Posterior vena cava (tissue), 2 donors: ENCODE measurements around the gene BACH2. TPM values are rescaled to one million over a fixed set of nuclear protein-coding genes. Genes with fewer than 3 reads are reported as not detected.
"Not testable (repeated sequence)": the region's sequence is repeated elsewhere in the genome, so short reads cannot be mapped to it uniquely, and the experiment has no call there.

Source experiments
- DNase-seq: peaks from one replicate; pipeline ENCODE4 v3.0.0-alpha.2; 2020; ENCODE audit warnings: low spot score
- intact Hi-C, 2 donors: fragments of 100-400 bp; cut with DNase I; formaldehyde crosslinking; loops; one replicate each; pipeline versions ENCODE4 v1.14.1 to v1.14.2; 2022 to 2023
- total RNA-seq, 2 donors: library from RNA; stranded (reverse); fragmentation: NEBNext Ultra II Directional; extraction: Animal tissue kit (Norgen Biotek cat#: 25700); gene quantifications; one replicate each; pipeline ENCODE4 v1.2.1, GENCODE V29; 2021
- donor health status: DM: yes; HTN: yes; CAD: no.
- donor health status: DM: yes; HTN: yes; CAD: no.

Gene BACH2
- total RNA-seq, 2 donors from 2014 or later: 3.9 to 4.5 TPM

DNA sequence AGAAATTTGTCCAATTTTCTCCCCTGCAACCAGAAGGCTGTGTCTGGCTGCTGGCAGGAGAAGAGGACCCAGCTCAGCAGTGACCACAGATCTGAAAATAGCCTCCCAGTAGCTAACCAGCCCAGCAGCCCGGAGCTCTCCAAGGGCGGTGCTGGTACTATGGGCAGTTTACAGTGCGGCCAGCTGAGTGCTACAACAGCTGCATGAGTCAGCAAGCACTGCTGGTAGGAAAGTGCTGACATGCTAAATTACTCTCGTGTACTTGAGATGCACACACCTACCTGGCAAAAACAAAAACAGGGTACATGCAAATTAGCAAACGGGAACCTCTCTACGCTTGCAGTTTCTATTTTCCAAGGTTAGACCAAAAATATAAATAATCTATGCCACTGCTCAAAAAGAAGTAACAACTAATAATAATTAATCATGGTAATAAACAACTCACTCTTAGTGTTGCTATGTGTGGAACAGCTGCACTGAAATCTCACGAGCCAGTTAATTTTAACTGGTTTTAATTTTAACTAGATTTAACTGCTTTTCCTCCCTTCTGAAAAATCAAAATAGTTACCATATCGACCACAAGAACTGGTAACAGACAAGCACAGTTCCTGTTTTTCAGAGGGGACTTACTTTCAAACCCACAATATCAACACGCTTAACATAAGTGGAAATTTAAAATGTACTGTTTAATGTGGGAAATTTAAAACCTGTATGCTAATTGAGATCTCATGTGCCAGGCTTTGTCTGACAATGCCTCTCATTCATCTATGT is 10.8 kb downstream of the BACH2 start:
- intact Hi-C loops: no loop called here
- peak; percentile 93 for DNase-seq

- no peak for DNase-seq
- intact Hi-C loops: no loop called here
Observed at GRCh38 chr6:90285042-90285481, 11.6 kb downstream of the BACH2 start.

GRCh38 chr6:90284236-90285041 is 12.2 kb downstream of the BACH2 start:
- intact Hi-C loops: no loop called here
- DNase-seq: no peak

DNA sequence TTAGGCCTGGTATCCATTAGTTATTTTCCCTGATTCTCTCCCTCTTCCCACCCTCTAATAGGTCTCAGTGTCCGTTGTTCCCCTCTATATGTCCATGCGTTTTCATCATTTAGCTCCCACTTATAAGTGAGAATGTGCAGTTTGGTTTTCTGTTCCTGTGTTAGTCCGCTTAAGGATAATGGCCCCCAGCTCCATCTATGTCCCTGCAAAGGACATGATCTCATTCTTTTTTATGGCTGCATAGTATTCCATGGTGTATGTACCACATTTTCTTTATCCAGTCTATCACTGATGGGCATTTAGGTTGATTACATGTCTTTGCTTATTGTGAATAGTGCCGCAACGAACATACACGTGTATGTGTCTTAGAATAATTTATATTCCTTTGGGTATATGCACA is 14.4 kb downstream of the BACH2 start:
- intact Hi-C loops, DNase-seq: not testable (repeated sequence)

DNA sequence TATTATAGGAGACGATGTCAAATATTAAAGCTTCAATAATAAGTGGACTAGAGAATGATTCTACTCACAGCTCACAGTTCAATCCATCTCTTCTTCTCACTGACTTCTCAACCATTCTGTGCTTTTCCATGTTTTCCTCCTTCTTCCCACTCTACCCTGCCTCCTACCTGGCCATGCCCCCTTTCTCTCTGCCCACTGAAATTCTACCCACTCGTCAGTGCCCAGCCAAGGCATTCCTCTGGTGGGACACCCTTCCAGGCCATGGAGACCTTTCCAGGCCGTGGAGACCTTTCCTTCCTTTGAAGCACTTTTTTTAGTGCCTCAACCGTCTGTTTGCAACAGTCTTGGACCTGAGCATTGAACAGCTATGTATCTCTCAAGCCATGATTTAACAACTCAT is 18.5 kb downstream of the BACH2 start:
- intact Hi-C loops: no loop called here

DNA sequence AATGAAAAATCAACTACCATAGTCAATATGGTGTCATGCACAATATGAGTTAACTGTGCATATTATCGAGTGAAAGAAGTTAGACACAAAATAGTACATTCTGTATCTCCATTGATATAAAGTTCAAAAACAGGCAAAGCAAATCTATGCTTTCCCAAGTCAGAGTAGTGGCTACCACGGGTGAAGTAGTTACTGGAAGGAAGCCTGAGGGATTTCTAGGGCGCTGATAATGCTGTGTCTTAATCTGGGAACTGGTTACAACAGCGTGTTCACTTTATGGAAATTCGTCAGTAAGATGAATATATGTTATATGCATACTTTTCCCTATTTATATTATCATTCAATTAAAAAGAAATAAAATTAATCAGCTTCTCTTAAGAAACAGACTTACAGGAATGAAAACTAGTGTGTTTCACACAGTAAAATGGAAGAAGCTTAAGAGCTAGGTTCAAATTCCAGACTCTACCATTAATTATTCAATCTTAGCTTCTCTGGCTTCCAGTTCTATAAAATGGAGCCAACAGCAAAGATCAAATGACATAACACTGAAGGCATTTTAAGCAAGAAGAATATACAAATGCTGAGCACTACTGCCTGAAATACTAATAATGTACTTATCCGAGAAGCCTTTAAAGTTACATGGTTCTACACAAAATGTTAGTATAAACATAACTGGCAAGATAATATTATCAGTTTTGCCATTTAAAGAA is 19.2 kb downstream of the BACH2 start:
- intact Hi-C loops: no loop called here
- no peak for DNase-seq

More for the DNA sequence above, 18.5 kb downstream of the BACH2 start:
- DNase-seq: no peak

DNA sequence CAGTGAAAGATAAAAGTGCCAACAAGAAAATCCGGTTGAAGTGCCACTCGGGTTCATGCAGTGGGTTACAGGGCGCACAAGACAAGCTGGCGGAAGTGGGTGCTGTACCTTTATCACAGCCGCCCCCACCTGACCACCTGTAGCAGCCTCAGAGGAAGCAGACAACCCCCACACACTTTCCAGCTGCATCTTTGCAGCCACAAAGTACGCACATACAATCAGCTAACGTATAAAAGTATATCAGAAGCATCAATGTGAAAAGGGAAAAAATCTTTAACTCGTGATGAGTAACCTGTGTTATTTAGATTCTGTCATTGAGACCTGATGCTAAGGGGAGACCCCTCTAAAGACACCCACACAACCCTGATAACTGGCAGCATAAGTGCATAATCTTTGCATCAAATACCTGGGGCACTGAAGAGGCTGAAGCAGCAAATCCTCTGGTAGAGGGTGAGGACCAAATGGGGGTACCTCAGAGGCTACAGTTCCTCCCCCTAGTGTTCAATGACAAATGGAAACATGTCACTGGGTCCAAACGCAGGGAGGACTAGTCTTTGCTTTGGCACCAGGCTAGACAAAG is 22.1 kb downstream of the BACH2 start:
- no peak for DNase-seq
- intact Hi-C loops: no loop called here

GRCh38 chr6:90273863-90274262 is 22.8 kb downstream of the BACH2 start:
- intact Hi-C loops: no loop called here
- no peak for DNase-seq

GRCh38 chr6:90272895-90273294 is 23.7 kb downstream of the BACH2 start:
- DNase-seq: no peak
- intact Hi-C loops: no loop called here

- DNase-seq: no peak
- intact Hi-C loops: no loop called here
Observed at GRCh38 chr6:90271831-90272230, 24.8 kb downstream of the BACH2 start.

DNA sequence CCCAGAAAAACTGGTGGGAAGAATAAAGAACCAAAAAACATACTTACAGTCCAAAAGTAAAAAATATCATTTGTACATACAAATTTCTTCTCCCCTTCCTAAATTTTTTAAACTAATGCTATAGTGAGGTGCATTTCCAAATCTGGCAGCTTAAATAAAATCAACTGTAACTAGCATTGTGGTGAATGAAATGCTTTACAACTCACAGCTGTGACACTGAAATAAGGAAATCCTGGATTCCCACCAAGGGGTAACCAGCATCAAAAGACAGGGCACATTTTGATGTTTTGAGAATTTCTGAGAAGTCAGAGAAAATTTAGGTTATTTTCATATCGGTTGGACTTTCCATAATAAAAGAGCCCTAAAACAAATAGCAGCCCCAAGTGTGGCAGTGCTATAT is 27.3 kb downstream of the BACH2 start:
- DNase-seq: no peak
- intact Hi-C loops: no loop called here

- intact Hi-C loops: no loop called here
- DNase-seq: no peak
Observed at GRCh38 chr6:90268178-90268577, 28.5 kb downstream of the BACH2 start.

DNA sequence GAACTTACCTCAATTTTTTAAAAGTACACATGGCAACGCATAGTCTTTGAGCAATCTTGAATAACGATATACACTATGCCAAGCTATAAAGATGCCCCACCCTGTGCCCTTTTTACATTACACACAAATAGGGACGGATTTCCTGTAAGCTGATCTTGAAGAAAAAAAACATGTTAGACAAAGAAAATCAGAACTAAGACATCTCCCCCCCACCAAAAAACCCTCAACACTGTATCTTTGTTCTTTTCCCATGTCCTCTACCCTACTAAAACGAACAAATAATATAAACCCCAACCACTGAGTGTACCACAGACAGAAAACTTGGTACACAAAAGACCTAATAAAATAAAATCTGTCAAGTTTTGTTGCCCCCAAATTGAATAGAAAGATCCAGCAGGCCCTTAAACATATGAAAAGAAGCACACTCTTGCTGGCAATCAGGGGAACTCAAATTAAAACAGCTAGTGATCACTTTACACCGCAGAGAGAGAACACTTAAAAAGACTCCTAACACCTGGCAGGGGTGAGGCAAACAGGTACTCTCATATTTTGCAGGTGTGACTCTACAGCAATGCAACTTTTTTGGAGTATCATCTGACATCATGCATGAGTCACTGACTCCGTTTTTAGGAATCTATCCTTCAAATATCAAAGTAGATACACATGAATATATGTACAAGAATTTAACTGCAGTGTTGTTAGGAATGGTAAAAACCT is 29.6 kb downstream of the BACH2 start:
- DNase-seq: no peak
- intact Hi-C loops: no loop called here

- intact Hi-C loops: no loop called here
- no peak for DNase-seq
Observed at GRCh38 chr6:90264561-90264960, 32.1 kb downstream of the BACH2 start.

DNA sequence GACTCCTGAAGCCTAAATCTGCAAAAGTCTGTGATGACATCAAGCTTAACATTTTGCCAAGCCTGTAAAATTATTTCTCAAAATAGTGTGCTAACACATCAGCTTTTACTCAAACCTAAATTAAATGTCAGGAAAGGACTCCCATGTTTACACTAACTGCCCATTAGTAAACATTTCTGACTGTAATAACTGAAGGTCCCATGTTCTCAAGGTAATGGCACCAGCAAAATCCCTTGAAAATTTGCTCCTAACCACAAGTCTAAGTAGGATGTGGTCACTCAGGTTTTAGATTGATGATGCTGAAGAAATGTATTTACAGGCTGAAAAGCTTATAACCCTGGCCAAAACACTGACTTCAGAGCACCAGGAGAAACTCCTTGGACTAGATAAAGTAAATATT is 33.0 kb downstream of the BACH2 start:
- DNase-seq: no peak
- intact Hi-C loops: no loop called here

DNA sequence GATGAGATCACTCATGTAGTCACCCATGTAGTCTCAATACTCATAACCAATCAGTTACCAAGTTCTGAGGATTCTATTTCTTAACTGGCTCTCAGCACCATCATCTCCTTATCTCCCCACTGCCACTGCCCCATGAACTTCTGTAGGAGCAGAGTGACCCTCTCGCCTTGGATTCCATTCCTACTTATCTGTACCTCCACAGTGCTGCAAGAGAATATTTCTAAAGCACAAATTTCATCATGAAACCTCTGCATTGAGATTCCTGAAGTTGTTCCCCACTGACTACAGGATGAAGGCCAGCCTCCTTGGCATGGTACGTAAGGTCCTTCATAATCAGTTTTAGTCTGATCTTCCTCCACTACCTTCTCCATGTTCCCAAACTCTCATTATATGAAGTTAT is 34.8 kb downstream of the BACH2 start:
- DNase-seq: no peak
- intact Hi-C loops: no loop called here

- DNase-seq: no peak
- intact Hi-C loops: no loop called here
Observed at GRCh38 chr6:90257486-90257738, 39.2 kb downstream of the BACH2 start.

DNA sequence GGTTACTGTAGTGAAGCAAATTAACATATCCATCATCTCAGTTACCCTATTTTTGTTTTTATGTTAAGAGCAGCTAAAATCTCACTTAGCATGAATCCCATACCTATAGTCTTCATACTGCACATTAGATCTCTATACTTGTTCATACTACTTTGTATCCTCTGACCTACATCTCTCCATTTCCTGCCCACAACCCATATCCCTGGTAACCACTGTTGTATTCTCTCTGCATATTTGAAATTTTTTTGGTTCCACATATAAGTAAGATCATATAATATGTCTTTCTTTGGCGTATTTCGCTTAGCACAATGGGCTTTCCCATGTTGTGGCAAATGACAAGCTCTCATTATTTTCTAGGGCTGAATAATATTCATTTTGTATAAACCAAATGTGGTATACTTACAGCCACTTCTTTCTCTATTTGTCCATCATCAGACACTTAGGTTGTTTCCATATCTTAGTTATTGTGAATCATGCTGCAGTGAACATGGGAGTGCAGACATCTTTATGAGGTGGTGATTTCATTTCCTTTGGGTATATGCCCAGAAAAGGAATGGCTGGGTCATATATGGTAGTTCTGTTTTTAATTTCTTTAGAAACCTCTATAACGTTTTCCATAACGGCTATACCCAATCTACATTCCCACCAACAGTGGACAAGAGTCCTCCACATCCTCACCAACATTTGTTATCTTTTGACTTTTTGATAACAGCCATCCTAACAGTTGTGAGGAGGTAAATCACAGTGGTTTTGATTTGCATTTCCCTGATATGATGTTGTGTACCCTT is 39.8 kb downstream of the BACH2 start:
- no peak for DNase-seq
- intact Hi-C loops: no loop called here

- DNase-seq: no peak
- intact Hi-C loops: no loop called here
Observed at GRCh38 chr6:90253631-90254030, 43.0 kb downstream of the BACH2 start.
